ENCODE measurements around the gene HCST.
"Not testable (repeated sequence)": the region's sequence is repeated elsewhere in the genome, so short reads cannot be mapped to it uniquely, and the experiment has no call there.

Gene HCST

GRCh38 chr19:35869327-35870123 lies 32.8 kb upstream of the HCST start:
- TF ChIP-seq CTCF (conservative IDR thresholded peaks at IDR 0.05; ENCODE audit: low read depth, low read length) = no peak
- peak; percentile 79 for DNase-seq (ENCODE audit: low read depth)
- H3K4me3 ChIP-seq (ENCODE audit: low read depth, low read length) = peak overlapping the region; percentile 49

GRCh38 chr19:35870124-35870736 lies 32.1 kb upstream of the HCST start:
- not testable (repeated sequence) for H3K4me3 ChIP-seq (ENCODE audit: low read depth, low read length)
- peak; percentile 24 for DNase-seq (ENCODE audit: low read depth)

GRCh38 chr19:35870798-35871197 lies 31.5 kb upstream of the HCST start:
- no peak for DNase-seq (ENCODE audit: low read depth)
- no peak for TF ChIP-seq CTCF (conservative IDR thresholded peaks at IDR 0.05; ENCODE audit: low read depth, low read length)
- no peak overlapping the region for H3K4me3 ChIP-seq (ENCODE audit: low read depth, low read length)

GRCh38 chr19:35871611-35872010 lies 30.7 kb upstream of the HCST start:
- TF ChIP-seq CTCF (conservative IDR thresholded peaks at IDR 0.05; ENCODE audit: low read depth, low read length) = no peak
- DNase-seq (ENCODE audit: low read depth) = no peak
- H3K4me3 ChIP-seq (ENCODE audit: low read depth, low read length) = no peak overlapping the region

- H3K4me3 ChIP-seq (ENCODE audit: low read depth, low read length) = no peak overlapping the region
- no peak for TF ChIP-seq CTCF (conservative IDR thresholded peaks at IDR 0.05; ENCODE audit: low read depth, low read length)
- no peak for DNase-seq (ENCODE audit: low read depth)
Observed at GRCh38 chr19:35872180-35872579, 30.1 kb upstream of the HCST start.

GRCh38 chr19:35874392-35874930 lies 27.9 kb upstream of the HCST start:
- no peak for TF ChIP-seq CTCF (conservative IDR thresholded peaks at IDR 0.05; ENCODE audit: low read depth, low read length)
- DNase-seq (ENCODE audit: low read depth) = no peak
- no peak overlapping the region for H3K4me3 ChIP-seq (ENCODE audit: low read depth, low read length)

GRCh38 chr19:35879068-35879467 lies 23.3 kb upstream of the HCST start:
- no peak for DNase-seq (ENCODE audit: low read depth)
- TF ChIP-seq CTCF (conservative IDR thresholded peaks at IDR 0.05; ENCODE audit: low read depth, low read length) = no peak
- no peak overlapping the region for H3K4me3 ChIP-seq (ENCODE audit: low read depth, low read length)

All from choroid plexus epithelial cell (primary cell).